NCI-H2196 treated with DMSO at 0.1 percent for 48 hours (cell line): ENCODE data around the gene SSBP2.
"Not testable (repeated sequence)": the region's sequence is repeated elsewhere in the genome, so short reads cannot be mapped to it uniquely, and the experiment has no call there.

Source experiments
- DNase-seq: peaks from one replicate; lab custom pipeline; 2025; ENCODE audit not compliant: unreplicated experiment; lab: John Stamatoyannopoulos, UW

SSBP2 gene

DNA sequence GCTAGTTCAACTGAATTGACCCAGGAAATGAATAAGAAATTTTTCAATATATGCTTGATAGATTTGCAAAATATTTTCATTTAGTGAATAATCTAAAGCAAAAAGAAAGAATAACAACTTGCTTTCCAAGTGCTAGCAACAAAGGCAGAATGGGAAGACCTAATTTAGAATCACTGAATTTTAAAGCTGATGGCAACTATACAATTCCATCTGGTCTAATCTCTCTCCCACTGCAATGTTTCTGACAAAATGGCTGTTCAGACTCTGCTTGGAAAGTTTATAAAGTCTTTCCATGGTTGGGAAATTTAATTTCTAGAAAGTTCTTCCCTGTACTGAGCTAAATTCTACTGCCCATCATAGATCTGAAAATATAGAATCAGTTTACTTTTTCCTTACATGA lies 281.2 kb downstream of the SSBP2 start:
- no peak for DNase-seq

DNA sequence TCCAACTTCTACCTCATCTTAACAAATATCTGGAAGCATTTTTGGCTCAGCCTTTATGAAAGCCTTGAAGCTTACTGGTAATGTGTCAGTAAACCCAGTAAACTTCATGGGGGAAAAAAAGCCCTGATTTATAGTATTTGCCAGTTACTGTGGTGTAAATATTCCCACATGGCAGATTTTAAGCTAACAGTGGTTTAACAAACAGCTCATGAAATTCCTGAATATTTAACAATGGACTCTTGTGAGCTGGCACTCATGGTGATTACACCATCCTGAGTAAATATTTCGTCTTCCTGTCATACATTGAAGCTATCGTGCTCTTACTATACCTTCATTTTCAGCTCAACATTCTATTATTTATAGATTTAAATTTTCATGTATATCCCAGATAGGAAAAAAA lies 300.0 kb downstream of the SSBP2 start:
- DNase-seq, result no peak

DNA sequence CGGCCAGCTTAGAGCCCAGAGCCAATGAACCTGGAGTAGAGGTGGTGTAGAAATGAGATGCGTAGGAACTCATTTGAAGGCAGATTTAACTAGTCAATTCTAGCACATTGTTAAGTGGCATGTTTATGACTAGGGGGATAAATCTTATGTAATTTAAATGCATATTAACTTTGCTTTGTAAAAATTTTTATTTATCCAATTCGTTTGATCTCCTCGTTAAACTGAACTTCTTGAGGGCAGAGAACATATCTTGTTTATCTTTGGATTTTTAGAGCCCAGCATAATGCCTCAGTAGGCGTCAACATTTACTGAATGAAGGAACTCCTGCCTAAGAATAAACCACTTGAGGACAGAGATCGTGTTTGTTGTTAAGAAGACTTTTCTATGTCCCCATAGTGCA lies 315.9 kb downstream of the SSBP2 start:
- no peak for DNase-seq

DNA sequence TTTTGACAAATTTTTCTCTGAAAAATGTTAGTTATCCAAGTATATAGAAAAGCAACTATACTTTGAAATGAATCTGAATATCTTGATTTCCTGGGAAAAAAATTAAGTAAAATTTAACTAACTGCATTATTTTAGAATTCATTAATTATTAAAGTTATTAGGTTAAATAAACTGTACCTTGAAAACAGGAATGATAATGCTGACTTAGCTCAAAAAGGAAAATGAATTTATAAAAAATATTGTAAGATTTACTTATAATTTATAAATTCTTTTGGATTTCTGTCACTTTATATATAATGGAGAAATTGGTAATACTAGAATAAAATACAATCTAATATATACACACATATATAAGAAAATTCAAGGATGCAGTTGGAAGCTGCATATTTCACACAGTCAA lies 320.9 kb downstream of the SSBP2 start:
- DNase-seq, result no peak

DNA sequence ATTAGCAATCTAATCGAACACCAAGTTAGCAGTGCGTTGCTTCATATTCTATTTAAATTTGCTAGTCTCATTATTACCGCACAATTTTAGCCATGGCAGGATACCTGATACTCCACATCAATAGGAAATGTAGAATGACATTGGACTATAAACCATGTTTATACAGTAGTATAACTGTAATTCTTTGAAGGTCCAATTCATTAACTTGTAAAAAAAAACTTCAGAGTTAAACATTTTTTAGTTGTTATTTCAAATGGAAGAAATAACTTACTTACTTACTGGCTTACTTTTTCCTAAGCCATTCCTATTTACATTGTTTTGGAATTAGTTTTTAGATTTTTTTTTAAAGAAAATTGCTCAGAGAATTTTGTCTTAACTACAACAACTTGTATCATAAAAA lies 321.5 kb downstream of the SSBP2 start:
- no peak for DNase-seq

DNA sequence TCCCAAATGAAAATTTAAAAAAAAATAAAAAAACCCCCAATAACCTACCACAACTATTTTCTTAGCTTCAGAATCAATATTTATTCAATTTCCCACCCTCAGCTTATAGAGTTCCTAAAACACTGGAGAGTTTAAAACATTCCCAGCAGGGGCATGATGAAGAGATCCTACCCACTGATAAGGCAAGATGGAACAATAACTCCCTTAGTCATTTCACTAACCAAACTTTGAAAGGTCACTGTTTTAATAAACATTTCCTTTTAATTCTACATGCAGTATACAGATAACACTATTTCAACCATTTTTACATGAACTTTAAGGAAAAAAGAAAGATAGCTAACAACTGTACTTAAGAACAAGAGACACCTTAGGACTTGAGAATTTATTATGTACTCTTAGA lies 322.0 kb downstream of the SSBP2 start:
- DNase-seq, result no peak

DNA sequence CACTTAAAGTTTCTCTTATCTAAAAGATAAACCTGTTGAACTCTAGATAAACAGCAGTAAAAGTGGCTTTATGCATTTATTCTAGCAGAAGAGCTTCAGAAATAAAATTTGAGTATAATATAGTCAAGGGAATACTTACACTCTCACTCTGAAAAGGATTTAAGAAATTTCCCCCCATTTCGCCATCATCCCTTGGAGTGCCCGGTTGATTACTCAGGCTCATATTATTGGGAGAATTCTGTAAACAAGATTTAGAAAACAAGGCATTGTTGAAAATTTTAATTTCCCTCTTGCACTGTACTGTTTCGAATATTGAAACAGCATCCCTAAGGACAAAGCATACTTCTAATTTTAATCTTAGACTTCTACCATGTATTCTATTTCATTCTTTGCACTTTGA lies 322.5 kb downstream of the SSBP2 start:
- DNase-seq, result no peak

DNA sequence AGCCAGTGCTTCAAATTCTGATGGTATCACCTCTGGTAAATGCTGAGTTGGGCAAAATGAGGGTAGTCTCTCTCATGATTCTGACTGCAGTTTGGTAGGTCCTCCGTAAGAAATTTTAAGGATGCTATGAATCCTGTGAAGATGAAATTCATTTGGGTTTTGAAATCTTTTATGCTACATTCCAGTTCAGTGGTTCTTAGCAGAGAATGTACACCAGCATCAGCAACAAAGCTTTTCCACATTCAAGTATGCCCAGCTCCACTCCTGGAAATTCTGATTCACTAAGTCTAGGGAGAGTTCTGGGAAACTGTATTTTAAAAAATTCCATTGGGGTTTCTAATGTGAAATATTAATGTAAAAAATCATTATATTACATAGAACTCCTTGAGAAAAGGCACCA lies 323.3 kb downstream of the SSBP2 start:
- no peak for DNase-seq

DNA sequence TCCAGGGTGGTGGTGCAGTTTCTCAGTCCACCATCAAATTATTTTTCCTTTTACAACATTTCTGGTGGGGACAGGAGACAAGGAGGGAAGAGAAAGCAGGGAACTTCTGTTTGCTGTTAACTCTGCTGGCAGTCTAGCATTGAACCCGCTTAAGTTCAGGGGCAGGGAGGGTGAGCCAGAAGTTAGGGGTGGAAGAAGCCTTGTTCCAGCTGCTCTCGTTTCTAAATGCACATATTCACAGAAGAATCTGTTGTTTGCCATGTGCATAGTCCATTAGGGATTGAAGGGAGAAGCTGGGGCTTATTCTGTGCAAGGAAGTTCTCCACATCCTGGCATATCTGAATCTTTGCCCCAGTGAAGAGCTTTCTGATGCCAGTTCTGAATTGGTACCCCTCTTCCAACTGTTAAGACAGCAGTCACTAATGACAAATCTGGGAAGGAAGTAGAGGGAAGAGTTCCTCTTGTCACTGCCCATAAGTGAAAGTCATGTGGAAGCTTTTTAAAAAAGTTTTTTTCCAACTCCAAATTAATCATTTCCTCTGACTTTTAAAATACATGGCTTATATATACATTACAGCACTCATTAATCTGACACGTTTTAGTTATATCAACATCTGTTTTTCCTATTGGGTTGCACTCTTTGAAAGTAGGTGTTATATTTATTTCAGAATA lies 324.4 kb downstream of the SSBP2 start:
- no peak for DNase-seq

DNA sequence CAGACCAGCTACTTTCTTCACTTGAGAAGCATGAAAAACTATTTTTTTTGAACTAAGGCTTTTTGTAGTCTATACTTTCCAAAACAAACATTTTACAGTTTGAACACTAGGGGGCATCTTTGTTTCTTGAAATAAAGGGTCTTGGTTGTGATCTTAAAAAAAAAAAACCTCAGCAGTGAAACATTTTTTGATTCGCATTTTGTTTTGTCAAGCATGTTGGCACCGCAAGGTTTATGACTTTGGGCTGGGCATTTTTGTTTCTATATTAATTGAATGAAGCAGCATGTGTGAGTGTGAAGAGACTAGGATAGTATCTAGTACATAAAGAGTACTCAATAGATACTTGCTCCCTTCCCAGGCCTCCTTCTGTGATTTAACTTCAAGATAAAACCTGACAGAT lies 325.3 kb downstream of the SSBP2 start:
- peak; percentile 28 for DNase-seq

DNA sequence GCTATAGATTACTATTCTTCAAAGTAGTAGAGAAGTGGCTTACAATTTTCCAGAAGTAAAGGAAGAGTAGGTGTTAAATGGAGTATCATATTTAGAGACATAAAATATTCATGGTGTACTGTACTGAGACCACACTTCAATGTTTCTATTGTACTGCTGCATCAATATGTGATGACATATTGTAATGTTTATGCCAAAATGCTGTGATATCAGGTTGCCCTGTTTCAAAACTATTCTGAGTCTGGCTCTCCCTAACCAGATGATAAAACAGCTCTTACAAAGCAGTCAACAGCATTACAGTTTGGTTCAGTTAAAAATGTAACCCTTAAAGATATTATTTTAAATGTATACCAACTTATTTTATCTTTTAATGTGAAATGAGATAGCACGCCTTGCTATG lies 326.2 kb downstream of the SSBP2 start:
- no peak for DNase-seq

DNA sequence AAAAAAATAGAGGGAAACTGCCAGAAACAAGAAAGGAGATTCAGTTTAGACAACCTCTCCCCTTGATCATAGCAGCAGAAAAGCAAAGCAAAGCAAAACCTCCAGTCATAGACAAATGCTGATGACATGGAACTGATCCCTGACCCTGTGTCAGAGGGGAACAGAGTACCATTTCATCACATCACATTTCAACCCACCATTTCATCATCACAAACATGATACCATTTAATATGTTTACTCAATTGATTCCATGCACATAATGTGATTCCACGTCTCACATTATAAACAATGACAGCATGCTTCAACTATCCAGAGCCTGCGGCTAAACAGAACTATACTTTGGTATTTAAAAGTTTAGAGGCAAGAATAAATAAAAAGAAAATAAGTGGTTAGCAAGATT lies 328.2 kb downstream of the SSBP2 start:
- no peak for DNase-seq

DNA sequence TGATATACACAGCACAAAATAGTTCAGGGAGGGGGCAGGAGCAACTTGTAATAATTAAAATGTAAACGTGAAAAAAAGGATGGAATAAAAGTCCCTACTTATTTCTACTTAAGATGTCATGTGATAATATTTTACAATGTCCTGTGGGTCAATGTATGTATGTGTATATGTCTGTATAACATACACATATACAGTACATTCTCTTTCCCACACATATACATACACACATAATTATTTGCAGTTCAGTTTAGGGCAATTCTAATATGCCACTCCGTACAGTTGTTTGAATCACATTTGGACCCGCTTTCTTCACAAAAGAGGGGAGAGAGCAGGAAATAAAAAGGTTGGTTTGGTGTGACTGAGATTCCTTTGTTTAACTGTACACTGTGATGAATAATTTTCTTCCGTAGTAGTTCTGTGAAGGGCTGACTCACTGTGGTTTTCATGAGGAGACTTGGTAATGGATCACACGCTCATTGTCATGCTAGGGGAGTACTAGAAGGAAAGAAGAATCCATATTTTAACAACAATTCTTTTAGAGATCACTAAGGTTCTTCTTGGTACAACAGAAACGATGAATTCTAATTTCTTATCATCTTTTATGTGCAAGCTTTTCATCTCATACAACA lies 330.7 kb downstream of the SSBP2 start:
- no peak for DNase-seq

DNA sequence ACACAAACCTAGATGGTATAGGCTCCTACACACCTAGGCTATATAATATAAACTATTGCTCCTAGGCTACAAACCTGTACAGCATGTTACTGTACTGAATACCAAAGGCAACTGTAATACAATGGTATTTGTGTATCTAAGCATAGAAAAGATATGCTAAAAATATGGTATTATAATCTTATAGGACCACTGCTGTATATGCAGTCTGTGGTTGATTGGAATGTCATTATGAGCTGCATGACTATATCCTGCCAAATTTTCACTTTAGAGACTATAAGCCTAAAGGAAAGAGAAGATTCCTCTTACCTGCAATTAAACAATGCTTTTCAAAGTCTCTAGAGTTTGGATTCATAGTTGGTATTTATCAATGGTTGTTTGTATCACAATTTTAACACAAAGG lies 332.3 kb downstream of the SSBP2 start:
- DNase-seq, result no peak

DNA sequence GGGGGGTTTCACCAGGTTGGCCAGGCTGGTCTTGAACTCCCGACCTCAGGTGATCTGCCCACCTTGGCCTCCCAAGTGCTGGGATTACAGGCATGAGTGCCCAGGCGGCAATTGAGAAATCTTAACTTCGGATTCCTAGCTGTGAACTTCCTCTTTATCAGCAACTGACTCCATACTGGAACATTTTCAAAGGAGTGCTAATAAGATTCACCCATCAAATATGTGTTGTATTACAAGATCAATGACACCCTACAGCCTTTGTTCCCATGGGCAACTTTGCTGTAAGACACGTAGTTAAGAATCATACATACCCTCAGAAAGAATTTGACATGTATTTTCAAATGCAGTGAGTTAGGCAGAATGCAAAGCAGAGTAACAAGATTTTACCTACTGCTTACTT lies 333.8 kb downstream of the SSBP2 start:
- DNase-seq, result no peak

DNA sequence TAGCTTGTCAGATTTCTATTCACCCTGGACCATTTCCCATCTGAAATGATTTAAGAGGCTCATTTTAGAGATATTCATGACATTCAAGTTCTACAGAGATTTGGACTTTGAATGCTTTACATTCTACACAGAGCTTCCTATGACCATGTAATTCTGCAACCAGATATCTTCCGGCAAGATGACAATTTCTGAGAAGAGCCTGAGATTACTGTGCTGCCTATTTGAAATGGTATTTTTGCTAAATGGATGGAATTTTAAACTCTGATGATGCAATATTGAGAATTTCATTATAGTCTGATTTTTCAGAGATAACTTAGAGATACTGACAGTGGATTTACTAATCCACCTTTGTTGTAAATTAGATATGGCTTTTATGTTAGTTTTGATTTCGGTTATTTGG lies 341.0 kb downstream of the SSBP2 start:
- DNase-seq, result no peak

DNA sequence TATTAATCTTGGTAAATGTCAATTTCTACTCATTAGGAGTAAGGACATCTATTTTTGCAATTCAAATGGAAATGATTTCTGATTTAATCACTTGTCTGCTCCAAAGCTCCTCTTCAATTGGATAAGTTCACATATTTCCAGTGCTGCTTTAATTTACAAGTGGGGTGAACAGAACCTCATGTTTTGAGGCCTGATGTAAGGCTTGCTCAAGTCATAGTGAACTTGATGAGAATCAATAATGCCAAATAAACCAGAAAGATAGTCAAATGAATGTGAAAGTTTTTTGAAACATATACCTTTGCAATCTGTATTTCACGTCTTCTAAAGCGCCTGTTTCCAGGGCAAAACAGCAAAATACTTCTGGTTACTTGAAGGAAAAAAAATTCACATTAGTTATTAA lies 341.5 kb downstream of the SSBP2 start:
- DNase-seq, result no peak

DNA sequence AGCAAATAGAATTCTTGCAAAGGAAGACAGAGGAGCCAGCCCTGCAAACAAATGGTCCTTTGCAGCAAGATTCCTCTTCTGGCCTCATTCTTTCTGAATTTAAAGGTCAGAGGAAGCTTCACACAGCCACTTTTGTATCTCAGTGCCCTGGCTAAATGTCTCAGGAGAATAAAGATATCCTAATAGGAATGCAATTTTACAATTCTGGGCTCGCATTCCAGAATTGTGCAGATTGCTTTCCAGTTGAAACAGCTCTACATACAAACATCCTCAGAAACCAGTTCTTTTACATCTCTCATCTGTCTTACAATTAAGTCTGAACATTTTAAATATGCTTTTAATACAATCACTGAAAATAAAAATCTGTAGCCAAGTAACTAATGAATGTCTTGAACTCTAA lies 342.4 kb downstream of the SSBP2 start:
- DNase-seq, result no peak

DNA sequence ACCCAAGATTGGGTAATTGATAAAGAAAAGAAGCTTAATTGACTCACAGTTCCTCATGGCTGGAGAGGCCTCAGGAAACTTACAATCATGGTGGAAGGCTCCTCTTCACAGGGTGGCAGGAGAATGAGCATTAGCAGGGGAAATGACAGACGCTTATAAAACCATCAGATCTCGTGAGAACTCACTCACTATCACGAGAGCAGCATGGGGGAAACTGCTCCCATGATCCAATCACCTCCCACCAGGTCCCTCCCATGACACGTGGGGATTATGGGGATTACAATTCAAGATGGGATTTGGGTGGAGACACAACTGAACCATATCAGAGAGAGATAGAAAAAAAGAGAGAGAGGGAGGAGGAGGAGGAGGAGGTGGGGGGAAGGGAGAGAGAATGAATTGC lies 343.1 kb downstream of the SSBP2 start:
- DNase-seq, result not testable (repeated sequence)

DNA sequence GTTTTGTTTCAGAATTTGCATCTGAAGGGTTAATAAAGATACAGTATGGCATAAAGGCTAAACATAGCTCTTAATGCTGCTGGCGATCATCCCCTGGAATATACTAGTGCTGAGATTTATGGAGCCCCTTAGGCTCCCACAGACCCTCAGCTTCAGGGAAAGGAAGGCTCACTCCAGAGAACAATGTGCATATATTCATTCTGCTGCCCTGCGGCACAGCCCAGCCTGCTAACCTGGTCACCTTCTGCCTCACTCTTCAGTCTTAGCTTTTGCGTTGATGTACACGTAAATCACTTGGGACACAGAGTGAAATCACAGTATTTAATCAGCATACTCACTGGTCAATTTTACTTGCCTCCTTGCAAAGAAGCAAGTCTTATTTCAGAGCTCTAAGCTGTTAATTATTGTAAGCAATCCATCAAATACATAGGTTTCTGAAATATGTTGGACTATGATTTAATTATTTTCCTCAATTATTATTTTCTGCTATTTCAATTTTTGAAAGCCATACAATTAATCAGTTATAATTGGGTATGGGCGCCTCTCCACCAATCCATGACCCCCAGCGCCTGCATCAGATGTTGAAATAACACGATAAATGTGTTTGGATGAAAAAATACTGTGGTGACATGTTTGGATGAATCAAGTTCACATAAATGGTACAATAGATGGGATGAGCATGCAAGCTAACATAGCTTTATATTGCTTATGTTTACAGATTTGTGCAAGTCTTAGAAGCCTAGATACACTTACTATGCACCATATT lies 345.6 kb downstream of the SSBP2 start:
- no peak for DNase-seq

DNA sequence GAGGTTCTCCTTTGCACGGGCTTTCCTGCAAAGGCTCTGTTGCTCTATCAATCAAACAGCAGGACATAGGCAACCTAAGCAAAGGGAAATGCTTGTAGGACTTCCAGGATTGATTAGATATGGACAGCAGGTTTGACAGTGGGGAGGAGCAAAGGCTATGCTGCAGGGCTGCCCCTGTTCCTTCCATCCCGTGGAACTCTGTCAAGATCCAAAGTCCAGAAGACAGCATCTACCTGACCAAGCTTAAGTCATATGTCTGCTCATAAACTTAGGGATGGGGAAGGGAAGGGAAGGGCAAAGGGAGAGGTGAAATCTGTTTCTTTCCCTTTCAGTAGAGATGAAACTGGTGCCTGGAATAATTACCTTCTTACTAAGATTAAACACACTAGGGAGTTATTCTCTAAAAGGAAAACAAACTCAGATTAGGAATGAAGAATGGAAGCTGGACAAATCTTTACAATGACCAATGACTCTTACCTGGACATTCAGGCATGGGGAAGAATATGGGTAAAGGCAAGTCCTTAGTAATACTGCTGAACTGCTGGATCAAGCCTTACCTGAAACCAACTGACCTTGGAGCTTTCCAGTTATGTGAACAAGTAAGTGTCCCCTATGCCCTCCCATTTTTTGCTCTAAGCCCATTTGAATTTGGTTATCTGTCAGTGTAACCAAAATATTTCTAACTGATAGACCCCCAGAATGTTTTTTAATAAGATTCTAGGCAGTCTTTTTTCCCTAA lies 348.5 kb downstream of the SSBP2 start:
- DNase-seq, result no peak

DNA sequence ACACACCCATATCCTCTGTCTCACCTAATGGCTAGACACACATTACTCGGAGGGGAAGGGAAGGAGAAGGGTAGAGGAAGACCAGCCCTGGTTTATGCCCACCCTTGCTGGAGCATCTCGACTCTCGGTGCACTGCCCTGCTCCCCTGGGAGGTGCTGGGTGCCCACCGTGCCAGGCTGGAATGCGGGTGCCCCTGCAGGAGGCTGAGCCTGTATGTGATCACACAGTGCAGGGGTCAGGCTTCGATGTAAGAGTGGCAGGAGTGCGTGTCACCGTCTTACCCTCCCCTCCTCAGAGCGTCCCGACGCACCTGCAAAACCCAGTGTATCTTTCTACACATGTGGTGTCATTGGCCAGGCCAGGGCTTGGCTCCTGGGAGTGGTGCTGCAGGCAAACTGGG lies 349.6 kb downstream of the SSBP2 start:
- DNase-seq, result no peak
